NK-92 (cell line): Measurements from ENCODE around the gene SHISAL2B.
"Not testable (repeated sequence)": the region's sequence is repeated elsewhere in the genome, so short reads cannot be mapped to it uniquely, and the experiment has no call there.

Experiments used
- DNase-seq: peaks from one replicate; lab custom pipeline; 2025; ENCODE audit not compliant: unreplicated experiment; lab: John Stamatoyannopoulos, UW

Gene SHISAL2B

DNA sequence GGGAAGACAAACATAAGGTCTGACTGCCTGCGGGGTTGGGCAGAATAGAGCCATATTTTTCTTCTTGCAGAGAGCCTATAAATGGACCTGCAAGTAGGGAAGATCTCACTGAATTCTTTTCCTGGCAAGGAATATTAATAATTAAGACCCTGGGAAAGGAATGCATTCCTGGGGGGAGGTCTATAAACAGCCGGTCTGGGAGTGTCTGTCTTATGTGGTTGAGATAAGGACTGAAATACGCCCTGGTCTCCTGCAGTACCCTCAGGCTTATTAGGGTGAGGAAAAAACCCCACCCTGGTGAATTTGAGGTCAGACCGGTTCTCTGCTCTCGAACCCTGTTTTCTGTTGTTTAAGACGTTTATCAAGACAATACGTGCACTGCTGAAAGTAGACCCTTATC is 6.1 kb downstream of the SHISAL2B start:
- not testable (repeated sequence) for DNase-seq

DNA sequence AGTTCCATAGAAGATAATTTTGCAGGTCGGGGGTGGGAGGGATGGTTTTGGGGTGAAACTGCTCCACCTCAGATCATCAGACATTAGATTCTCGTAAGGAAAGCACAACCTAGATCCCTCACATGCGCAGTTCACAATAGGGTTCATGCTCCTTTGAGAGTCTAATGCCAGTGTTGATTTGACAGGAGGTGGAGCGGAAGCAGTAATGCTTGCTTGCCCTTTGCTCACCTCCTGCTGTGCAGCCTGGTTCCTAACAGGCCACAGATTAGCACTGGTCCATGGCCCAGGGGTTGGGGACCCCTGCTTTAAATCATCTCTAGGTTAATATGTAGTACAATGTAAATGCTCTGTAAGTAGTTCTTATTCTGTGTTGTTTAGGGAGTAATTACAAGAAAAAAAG is 10.5 kb downstream of the SHISAL2B start:
- DNase-seq, result no peak

DNA sequence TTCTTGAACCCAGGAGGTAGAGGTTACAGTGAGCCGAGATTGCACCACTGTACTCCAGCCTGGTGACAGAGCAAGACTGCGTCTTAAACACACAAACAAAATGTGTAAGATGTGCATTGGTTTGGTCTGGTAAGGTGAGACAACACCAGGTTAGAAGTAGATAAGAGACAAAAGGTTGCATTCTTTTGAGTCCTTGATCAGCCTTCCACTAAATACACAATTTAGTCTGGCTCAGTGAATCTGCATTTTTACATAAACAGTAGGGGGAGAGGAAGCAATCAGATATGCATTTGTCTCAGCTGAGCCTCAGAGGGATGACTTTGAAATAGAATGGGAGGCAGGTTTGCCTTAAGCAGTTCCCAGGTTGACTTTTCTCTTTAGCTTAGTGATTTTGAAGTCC is 15.8 kb downstream of the SHISAL2B start:
- not testable (repeated sequence) for DNase-seq

DNA sequence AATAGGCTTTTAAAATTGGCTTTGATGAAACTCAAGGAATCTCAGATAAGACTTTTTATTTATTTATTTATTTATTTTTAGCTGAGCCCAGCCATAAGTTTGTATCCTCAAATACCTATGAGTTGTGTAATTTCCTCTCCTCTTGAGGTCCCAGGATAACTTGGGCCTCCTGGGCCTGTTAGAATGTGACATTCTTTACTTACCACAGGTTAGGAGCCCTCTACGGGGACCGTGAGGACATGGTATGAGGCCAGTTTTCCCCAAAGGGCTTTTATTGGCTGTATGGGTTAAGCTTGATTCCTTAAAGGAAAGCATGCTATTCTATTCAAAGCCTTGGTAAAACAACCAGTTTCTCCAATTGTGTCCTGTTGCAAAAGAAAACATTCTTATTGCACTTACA is 16.9 kb downstream of the SHISAL2B start:
- no peak for DNase-seq

DNA sequence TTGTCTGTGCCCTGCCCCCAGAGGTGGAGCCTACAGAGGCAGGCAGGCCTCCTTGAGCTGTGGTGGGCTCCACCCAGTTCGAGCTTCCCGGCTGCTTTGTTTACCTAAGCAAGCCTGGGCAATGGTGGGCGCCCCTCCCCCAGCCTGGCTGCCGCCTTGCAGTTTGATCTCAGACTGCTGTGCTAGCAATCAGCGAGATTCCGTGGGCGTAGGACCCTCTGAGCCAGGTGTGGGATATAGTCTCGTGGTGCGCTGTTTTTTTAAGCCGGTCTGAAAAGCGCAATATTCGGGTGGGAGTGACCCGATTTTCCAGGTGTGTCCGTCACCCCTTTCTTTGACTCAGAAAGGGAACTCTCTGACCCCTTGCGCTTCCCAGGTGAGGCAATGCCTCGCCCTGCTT is 24.2 kb downstream of the SHISAL2B start:
- DNase-seq, result not testable (repeated sequence)

DNA sequence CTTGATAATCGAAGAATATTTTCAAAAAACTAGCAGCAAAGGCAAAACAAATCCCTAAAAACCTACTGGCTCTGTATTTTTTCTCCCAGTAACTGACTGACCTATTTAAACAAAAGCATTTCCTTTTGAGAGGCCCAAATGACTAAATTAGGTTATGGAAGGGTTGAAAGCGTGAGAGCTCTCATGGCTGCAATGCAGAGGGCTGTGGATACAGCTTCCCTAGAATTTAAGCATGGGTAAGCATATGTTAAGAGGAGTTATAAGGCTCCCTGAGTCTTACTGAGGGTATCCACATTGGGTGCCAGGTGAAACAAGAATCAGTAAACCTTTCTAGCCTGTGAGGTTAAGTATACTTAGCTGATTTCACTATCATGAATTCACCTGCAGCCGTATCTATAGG is 32.3 kb downstream of the SHISAL2B start:
- no peak for DNase-seq

DNA sequence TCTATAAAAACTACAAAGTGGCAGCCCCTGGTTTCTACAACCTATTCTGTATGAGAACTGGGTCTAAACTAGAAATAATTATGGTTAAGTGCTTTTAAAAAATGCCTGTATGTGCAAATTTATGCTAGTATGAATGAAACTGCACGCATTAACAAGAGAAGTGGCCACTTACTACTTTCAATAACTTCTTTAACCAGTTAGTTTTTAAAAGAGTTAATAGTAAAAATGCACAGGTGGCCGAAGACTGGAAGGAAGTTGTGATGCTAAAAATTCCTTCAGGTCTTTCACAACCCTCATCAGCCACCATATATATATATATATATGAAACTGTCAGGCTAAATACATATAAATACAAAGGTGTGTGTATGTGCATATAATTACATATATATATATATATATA is 36.8 kb downstream of the SHISAL2B start:
- DNase-seq, result no peak

DNA sequence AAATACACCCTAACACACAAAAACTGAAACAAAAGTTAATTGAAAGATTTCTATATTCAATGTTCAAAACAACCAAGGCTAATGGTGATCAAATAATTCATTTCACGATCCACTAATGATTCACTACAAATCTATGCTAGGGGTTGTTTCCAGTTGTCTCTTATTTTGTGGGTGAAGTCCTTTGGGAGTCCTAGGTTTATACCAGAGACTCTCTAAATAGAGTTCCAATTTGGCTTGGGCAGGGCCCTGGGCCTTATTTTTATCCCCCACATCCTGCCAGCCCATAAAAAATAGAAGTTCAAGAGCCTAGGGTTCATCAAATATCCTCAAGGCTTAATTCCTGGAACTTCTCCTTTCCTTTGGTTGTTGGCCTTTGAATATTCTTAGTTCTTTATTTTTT is 52.1 kb downstream of the SHISAL2B start:
- no peak for DNase-seq

DNA sequence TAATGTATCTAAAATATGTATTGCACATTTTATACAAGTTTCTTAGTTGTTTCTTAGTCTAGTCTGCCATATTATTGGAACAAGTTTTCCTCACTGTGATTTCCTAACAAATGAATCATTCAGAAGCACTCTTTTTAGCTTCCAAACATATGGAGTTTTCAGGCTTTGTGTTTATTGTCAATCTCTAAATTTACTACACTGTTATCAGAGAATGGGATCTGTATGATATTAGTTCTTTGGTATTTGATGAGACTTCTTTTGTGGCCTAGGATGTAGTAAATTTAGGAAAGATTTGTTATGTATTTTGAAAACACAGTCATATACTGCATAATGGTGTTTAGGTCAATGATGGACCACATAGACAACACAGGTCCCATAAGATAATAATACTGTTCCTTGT is 52.5 kb downstream of the SHISAL2B start:
- no peak for DNase-seq

DNA sequence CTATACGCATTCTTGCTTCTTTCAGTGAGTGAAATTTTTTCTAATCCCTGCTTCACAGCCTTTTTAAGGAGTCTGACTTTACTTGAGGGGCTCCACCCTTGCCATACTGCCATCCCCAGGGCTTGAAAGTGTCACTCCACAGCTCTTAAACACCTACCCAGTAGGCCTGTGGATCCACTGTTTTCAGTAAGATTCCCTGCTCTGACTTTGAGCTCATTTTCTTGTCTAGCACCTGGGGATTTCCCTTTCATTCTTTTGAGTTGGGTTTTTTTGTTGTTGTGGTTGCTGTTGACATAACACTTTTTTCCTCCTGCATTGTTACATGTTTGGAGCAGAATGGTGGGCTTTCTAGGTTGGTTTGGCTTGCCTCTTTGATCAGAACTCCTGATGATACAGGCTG is 54.6 kb downstream of the SHISAL2B start:
- no peak for DNase-seq

DNA sequence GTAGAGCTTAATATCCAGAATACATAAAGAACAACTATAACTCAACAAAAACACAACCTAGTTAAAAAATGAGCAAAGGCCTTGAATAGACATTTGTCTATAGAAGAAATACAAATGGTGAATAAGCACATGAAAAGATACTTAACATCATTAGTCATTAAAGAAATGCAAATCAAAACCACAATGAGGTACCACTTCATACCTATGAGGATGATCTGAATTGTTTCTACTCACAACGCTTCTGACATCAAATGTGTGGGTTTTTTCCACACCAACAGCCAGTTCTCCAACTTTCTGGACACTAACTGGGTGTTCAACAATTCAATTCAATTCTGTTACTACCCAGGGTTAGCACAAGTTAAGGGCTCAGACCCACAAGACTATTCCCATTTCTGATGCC is 56.1 kb downstream of the SHISAL2B start:
- no peak for DNase-seq

DNA sequence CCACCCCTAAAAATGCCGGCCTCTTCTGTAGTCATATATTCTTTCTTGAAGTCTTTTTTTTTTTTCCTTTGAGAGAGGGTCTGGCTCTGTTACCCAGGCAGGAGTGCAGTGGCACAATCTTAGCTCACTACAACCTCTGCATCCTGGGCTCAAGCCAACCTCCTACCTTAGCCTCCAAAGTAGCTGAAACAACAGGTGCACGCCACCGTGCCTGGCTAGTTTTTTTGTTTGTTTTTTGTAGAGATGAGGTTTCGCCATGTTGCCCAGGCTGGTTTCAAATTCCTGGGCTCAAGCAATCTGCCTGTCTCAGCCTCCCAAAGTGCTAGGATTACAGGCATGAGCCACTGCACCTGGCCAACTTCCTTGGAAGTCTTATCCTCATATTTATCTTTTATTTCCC is 59.1 kb downstream of the SHISAL2B start:
- no peak for DNase-seq

DNA sequence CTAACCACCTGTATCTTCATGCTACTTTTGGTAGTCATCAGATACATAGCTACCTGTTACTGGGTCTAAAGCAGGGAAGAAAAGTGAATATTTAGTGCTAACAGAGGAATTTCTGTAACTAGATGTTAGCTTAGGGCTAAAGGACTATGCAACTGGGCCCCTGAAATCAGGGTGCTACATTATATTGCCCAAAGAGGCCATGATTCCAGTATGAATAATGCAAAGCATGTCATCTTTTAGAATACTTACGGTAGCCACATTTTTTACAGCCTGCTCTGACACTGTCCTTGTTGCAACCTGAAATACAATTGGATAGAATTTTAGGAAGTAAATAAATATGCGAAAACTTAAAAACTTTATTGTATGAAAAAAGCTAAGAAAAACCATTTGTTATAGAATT is 63.8 kb downstream of the SHISAL2B start:
- DNase-seq, result no peak

DNA sequence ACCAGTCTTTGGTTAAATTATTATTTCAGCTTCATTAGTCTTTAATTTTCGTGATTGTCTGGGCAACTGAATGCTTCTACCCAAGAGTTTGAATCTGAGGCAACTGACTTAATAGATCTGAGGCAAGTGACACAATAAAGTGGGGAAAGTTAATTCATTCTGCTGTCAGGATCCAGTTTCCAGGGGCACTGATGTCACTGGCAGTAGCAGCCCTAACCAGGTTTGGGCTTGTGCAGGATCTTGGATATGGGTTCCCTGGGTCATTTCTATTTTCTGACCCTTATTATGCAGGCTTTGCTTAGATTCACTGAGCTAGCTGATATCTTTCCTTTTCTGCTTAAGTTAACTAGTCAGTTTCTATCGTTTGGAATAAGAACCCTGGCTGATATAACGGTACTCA is 68.6 kb downstream of the SHISAL2B start:
- DNase-seq, result no peak

DNA sequence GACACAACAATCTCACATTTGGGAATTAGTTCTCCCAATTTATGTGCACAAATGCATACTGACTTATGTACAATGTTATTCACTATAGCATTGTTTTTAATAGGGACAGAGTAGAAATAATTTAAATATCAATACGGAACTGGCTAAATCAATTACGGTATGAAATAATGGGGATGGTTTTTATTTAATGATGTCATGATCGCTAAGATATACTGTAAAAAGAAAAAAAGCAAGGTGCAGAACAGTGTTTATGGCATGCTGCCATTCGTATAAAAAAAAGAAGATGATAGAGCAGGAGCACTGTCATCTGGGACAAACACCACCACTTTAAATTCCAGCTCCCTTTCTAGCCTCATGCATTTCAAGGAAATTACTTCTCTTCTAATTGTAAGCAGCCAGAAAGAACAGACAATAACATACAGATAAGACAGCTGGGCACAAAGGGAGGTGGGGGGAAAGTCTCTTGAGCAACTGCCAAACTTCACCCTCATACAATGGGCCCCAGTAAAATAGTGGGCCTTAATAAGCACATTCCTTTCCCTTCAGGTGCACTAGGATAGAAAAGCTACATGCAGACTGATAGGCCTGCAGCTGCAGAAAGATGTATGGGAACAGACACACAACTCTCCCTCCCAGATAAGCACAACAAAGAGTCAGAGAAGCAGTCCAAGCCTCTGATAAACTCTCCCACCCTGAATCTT is 69.8 kb downstream of the SHISAL2B start:
- no peak for DNase-seq

DNA sequence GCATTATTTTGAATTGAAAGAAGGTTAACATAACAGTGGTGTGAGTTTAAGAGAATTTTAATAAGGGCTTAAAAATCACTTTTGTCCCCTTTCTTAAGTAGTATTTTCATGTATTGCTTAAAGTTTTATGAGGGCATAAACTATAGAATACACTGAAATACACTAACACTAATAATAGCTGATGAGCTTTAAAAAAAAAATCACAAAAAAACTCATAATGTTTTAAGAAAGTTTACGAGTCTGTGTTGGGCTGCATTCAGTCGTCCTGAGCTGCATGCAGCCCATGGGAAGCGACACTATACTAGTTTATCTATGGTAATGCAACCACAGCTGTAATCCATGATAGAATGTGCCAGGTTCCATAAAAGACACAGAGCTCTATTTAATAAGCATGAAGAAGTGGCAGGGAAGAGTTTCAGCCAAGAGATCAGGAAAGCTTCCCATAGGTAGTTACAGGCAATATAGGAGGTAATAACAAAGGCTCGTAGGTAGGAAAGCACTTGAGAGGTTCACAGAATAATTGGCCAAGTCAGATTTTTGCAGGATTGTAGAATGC is 73.7 kb downstream of the SHISAL2B start:
- no peak for DNase-seq

DNA sequence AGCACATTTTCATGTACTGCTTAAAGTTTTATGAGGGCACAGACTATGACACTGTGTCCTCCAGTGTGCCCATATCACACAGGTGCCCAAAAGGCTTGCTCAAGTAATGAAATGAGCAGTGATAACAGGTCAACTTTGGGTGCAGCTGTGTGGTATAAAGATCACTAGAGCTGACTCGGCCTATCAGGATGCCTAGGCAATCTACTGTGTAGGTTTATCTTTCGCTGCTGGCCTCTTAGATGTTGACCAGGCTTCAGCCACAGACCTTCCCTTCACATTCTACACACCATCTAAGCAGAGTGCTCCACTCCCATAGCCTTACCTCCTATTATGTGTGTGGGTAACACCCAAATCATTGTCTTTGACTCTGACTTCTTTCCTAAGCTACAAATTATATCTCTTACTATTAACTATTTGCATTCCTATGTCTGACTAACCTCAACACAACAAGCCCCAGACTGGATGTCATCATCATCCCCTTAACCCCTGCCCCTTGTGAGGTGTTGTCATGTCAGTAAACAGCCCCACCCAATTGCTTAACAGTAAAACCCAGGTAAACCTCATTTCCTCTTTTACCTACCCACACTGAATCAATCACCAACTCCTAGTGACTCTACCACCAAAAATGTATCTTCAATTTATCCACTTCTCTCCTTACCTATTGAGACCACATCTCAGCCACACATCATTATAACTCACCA is 75.7 kb downstream of the SHISAL2B start:
- no peak for DNase-seq

DNA sequence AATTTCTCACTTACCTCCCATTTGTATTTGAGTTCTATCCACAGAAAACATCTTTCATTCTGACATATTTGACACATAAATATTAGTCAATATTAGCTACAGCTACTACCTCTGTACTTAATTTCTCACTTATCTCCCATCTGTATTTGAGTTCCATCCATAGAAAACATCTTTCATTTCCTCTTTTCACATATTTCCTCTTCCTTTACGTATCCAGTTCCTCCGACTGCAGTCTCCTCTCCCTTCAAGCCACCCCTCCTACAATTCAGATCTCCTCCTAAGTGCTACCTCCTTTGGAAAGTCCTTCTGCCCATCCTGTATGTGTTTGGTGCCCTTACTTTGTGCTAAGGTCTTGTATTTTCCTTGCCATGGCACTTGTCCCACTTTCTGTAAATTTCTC is 76.6 kb downstream of the SHISAL2B start:
- DNase-seq, result no peak
